Thyroid gland (tissue), 4 donors: ENCODE results near the gene N4BP2.

ENCODE experiments used
- CTCF ChIP-seq, 6 experiments: fragments of 200-600 bp in 3 of 6; fragments of 450-650 bp in 3 of 6; sonication (generic) in 3 of 6; IDR thresholded peaks; one replicate each; pipeline ENCODE4 v1.5.1; 2016 to 2019; ENCODE audit warnings: antibody characterized with exemption in 6 of 6, mild to moderate bottlenecking in 2 of 6, inconsistent platforms in 1 of 6, moderate library complexity in 1 of 6
- POLR2A ChIP-seq, 2 donors: fragments of 450-650 bp; IDR thresholded peaks; one replicate each; pipeline ENCODE4 v1.6.1; 2017; ENCODE audit warnings: antibody characterized with exemption in 2 of 2, mild to moderate bottlenecking in 2 of 2, moderate library complexity in 1 of 2

- TF ChIP-seq POLR2A (IDR thresholded peaks at IDR 0.05) (no peak), CTCF (IDR thresholded peaks at IDR 0.05) (no peak)
These were observed 142.6 kb downstream of the N4BP2 start for GRCh38 chr4:40199179-40199670.
